Measurements from ENCODE around the gene KRT78. TPM values are rescaled to one million over a fixed set of nuclear protein-coding genes. Genes with fewer than 3 reads are reported as not detected.

The KRT78 gene
- polyA plus RNA-seq, 2 of the 4 experiments (the other 2 are of a cell fraction) = 0.09 to 0.12 TPM

- ChIA-PET POLR2A (no interaction called here), CTCF (interaction anchor here (0.6 to 25.7 kb wide), 86 partner anchors 8 to 840 kb away, joined by 3 to 1221 read pairs (median 4); partner anchors contain the start of genes KRT5, KRT71, KRT74 and KRT76)
- FAIRE-seq = peak; percentile 78
- TF ChIP-seq EHMT2 (IDR thresholded peaks at IDR 0.05; ENCODE audit: low read depth) (no peak), CBX8 (IDR thresholded peaks at IDR 0.05) (no peak), NFE2L2 (conservative IDR thresholded peaks at IDR 0.05; ENCODE audit: low read length) (0 out of 2 replicates have a peak, but pooled peaks have one; percentile 2), PBX3 (IDR thresholded peaks at IDR 0.05) (no peak), ATOH8 (CRISPR knock-in tag; IDR thresholded peaks at IDR 0.05; ENCODE audit: low read depth) (no peak), ZNF302 (CRISPR knock-in tag; IDR thresholded peaks at IDR 0.05) (no peak), RARB (CRISPR knock-in tag; IDR thresholded peaks at IDR 0.05) (no peak), E2F6 (IDR thresholded peaks at IDR 0.05; ENCODE audit: borderline replicate concordance, low read depth) (no peak), MAZ (IDR thresholded peaks at IDR 0.05; ENCODE audit: borderline replicate concordance, low read depth, low read length) (no peak), EP300 (IDR thresholded peaks at IDR 0.05) (no peak), RAD21 (conservative IDR thresholded peaks at IDR 0.05 in 1 of 2, IDR thresholded peaks at IDR 0.05 in 1 of 2) (peak; percentile 91 to 96), USF2 (IDR thresholded peaks at IDR 0.05) (no peak), MAX (IDR thresholded peaks at IDR 0.05) (0 out of 2 replicates have a peak, but pooled peaks have one; percentile 34), HOXB5 (CRISPR knock-in tag; IDR thresholded peaks at IDR 0.05) (no peak), TP53 (CRISPR knock-in tag; IDR thresholded peaks at IDR 0.05) (no peak), ZFP36 (IDR thresholded peaks at IDR 0.05; ENCODE audit: borderline replicate concordance, partially characterized antibody) (no peak), POLR2A (IDR thresholded peaks at IDR 0.05; ENCODE audit: low read length) (no peak), GATA3 (IDR thresholded peaks at IDR 0.05; ENCODE audit: borderline replicate concordance) (no peak), RCOR1 (IDR thresholded peaks at IDR 0.05; ENCODE audit: low read depth, low read length) (no peak), ZSCAN20 (CRISPR knock-in tag; IDR thresholded peaks at IDR 0.05) (no peak), CHD2 (IDR thresholded peaks at IDR 0.05; ENCODE audit: low read length, partially characterized antibody) (no peak), HES2 (IDR thresholded peaks at IDR 0.05) (no peak), HDAC2 (IDR thresholded peaks at IDR 0.05) (no peak), CEBPB (IDR thresholded peaks at IDR 0.05) (no peak; a peak in 1 of 4 replicates), FOXS1 (CRISPR knock-in tag; IDR thresholded peaks at IDR 0.05) (no peak), CTCF (IDR thresholded peaks at IDR 0.05) (peak; percentile 77), RFX5 (IDR thresholded peaks at IDR 0.05) (no peak), BHLHE40 (IDR thresholded peaks at IDR 0.05; ENCODE audit: low read depth, low read length) (no peak), NR3C1 (IDR thresholded peaks at IDR 0.05) (no peak), SMC3 (IDR thresholded peaks at IDR 0.05) (peak; percentile 94), HMGXB4 (CRISPR knock-in tag; IDR thresholded peaks at IDR 0.05; ENCODE audit: borderline replicate concordance) (no peak), PHF8 (IDR thresholded peaks at IDR 0.05; ENCODE audit: borderline replicate concordance, low read depth) (no peak), ZC3H11A (IDR thresholded peaks at IDR 0.05) (no peak)
- H3K27ac ChIP-seq = peak overlapping the region; percentile 61 to 73
- 42% methylated on average over 10 of the region's 10 CpGs for WGBS (ENCODE audit: missing lambda C conversion rate)
- peak; percentile 79 to 86 for ATAC-seq
- no peak overlapping the region for H3K4me3 ChIP-seq
- no peak overlapping the region for H3K4me2 ChIP-seq
- peak; percentile 92 to 94 for DNase-seq (ENCODE audit: low read depth in 1 of 2, low spot score in 1 of 2)
- peaks cover 41% of the 10 kb centered on the region for H3K4me1 ChIP-seq
- no peaks in the 10 kb centered on the region for H3K9me3 ChIP-seq
Measured at GRCh38 chr12:52865090-52865944, 16.5 kb upstream of the KRT78 start.

All from A549 (cell line).